HG02759 (cell line): ENCODE measurements around the gene ANK3.

Source experiments
- ATAC-seq: cut with Tn5 transposase; IDR thresholded peaks from one replicate; pipeline ENCODE4 v1.9.1; 2021; ENCODE audit warnings: mild to moderate bottlenecking, moderate library complexity; ENCODE audit not compliant: unreplicated experiment

Gene ANK3

DNA sequence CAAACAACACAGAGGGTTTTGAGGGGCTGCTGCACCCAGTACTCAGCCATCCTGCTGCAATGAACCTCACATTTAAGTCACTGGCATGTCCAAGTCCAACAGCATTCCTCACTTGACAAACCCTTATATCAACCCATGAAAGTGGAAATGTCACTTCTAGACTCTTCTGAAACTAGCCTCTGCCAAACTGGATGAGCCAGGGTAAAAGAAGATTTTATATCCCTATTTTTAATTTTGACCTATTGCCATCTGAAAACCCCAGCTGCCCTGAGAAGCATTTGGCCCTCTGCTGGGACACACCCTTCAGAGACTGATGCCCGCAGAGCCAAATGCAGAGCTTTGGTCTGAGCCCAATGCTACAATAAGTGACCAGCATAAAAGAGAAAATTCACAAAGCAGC is 201.1 kb downstream of the ANK3 start:
- ATAC-seq: no peak

DNA sequence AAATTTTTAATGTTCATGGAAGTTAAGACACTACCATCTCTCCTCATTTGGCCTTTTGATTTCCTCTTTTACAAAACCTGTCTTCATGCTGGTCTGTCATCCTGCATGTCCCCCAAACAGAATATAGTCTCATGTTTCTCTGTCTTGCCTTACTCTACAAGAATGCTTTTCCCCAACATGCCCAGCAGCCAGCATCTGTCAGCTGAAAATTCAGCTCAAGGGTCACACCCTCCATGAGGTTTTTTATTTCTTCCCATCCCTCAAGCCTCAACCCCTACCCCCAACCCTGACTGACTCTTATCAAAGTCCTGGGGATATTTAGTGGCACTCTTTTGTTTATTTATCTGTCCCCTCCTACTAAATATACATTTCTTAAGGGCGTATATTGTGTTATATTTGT is 202.0 kb downstream of the ANK3 start:
- no peak for ATAC-seq

GRCh38 chr10:60186315-60187071 is 203.2 kb downstream of the ANK3 start:
- no peak for ATAC-seq

DNA sequence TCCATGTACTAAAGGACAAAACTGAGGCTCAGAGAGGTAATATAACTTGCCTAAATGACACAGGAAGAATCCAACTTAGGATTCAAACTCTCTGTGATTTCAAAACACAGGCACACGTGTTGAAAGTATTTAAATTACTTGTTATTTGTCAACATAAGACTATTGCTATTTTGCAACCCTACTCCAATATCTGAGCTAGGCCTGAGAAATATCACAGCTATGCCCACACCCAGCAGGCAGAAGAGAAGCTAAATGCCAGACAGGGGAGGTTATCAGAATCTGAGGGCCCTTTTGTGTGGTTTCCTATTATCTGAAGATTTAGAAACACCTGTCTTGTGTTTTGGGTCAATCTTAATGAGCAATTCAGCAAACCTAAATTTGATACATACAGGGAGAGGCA is 204.3 kb downstream of the ANK3 start:
- ATAC-seq: no peak

GRCh38 chr10:60182691-60183090 is 207.0 kb downstream of the ANK3 start:
- no peak for ATAC-seq

- ATAC-seq: no peak
These were observed 212.8 kb downstream of the ANK3 start for GRCh38 chr10:60176925-60177324.

GRCh38 chr10:60175441-60175971 is 214.2 kb downstream of the ANK3 start:
- ATAC-seq: no peak

DNA sequence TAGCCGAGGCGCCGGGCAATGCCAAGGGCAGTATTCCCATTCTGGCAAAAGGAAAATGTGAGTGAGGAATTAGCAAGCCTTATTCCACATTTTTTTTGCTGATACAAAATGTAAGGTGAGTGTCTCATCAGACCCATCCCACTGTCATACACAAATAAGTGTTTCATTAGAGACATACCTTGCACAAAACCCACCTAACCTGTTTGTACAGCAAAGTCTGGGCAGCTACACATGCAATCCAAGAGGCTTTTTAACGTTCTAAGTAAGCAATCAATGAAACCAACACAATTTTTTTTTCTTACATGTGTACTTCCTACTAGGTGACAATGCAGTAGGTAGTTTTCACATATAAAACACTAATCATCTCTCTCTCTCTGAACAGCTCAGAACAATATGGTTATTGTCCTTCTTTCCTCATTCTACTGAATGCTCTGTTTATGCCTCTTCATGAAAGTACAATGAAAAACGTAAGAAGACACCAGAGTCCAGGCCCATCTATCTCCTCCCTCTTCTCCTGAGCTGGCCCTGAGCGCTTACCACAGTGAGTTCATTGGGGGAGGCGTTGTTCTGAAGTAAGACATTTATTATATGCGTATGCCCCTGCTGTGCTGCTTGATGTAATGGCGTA is 217.2 kb downstream of the ANK3 start:
- ATAC-seq: no peak

- no peak for ATAC-seq
These were observed 218.2 kb downstream of the ANK3 start for GRCh38 chr10:60171436-60172013.

GRCh38 chr10:60170250-60170649 is 219.4 kb downstream of the ANK3 start:
- no peak for ATAC-seq

- ATAC-seq: no peak
These were observed 220.6 kb downstream of the ANK3 start for GRCh38 chr10:60169111-60169510.

DNA sequence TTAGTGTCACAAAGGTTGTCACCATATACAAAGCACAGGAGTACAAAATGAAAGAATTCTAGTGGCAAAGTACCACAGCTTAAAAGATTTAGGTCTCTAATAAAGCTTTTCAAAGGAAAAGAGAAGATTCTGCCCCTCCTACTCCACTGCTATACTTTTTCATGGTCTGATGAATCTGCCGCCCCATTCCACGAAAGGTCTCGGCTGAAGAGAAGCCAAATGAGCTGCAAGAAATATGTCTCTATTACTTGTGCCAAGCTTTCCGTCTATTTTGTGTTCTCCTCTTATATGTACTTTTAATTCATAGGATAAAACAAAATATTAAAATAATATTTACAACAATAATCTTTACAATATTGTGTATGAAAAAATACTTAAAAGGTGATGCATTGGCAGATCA is 222.6 kb downstream of the ANK3 start:
- ATAC-seq: no peak

- no peak for ATAC-seq
These were observed 225.9 kb downstream of the ANK3 start for GRCh38 chr10:60163786-60164185.

DNA sequence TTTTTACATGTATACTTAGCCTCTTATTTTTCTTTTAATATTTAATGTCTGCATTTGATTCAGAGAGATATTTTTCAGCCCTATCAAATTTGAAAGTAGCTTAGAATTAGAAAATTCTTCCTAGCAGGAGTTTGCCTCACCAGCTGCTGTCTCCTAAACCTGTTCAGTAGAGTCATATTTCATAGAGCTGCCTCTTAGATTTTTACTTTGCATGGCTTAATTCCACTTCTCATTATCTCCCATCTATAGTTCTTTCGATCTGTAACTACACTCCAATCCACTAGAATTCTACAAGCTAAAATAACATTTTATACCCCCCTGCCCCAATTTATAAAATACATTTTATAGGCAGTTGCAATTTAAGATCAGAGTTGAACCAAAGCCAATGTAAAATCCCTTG is 227.0 kb downstream of the ANK3 start:
- ATAC-seq: no peak

GRCh38 chr10:60155943-60156683 is 233.6 kb downstream of the ANK3 start:
- no peak for ATAC-seq

DNA sequence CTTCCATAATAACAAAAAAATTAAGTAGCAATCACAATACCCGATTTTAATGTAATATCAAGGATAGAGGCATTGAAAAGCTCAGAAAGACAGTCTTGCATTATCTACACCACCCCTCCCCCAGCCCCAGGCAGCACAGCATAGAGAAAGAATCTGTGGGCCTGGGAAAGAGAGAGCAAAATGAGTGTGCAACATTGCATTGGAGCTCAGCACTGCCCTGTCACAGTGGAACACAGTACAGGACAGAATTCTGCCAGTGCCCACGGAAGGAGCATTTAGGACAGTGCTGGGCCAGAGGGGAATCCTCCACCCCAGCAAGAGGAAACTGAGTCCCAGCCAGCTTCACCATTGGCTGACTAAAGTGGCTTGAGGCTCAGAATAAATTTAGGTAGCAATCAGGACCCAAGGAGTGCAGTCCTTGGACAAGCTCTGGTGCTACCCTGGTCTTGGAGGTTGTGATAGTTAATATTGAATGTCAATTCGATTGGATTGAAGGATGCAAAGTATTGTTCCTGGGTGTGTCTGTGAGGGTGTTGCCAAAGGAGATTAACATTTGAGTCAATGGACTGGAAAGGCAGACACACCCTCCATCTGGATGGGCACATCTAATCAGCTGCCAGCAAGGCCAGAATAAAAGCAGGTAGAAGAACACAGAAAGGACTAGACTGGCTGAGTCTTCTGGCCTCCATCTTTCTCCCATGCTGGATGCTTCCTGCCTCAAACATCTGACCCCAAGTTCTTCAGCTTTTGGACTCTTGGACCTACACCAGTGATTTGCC is 234.4 kb downstream of the ANK3 start:
- ATAC-seq: no peak

DNA sequence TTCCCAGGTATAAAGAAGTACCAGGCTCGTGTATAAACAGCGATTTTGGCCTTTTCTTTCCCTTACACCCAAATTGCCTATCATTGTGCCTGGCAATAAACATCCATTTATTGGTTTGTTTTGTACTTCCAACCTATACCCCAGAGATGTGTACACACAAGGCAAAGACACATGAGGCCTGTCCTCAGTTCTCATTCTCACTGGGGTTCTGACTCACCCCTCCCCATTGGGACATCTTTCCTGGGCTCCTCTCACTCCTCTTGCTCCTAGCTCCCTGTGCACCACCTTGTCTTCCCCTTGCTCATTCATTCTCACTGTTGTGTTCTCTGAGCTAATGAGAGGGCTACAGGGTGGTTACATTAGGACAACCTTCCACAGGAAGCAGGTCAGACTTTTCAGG is 240.7 kb downstream of the ANK3 start:
- ATAC-seq: no peak

DNA sequence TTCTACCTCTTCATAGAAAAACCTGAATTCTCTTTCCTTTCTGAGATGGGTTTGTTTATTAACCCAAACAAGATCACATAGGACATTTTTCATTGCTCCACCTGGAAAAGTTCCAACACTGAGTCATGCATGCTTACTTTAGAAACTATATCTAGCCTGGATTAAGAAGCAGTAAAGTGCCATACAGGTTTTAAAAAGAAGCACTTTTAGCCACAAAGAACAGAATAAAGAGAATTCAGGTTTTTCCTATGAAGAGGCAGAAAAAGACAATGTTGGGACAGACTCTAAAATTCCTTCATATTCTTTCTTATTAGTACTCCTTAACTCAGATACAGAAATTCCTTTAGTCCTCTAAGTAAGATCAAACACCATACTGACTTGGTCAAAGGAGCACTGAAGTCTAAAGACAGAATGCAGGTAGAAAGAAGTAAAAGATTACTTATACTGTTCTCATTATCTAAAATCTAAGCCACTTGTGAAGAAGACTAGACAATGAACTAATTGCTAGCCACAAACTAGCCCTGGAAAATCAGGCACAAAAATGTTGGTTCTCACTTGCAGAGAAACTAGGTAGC is 241.3 kb downstream of the ANK3 start:
- ATAC-seq: no peak

- ATAC-seq: no peak
These were observed 242.0 kb downstream of the ANK3 start for GRCh38 chr10:60147576-60148265.

DNA sequence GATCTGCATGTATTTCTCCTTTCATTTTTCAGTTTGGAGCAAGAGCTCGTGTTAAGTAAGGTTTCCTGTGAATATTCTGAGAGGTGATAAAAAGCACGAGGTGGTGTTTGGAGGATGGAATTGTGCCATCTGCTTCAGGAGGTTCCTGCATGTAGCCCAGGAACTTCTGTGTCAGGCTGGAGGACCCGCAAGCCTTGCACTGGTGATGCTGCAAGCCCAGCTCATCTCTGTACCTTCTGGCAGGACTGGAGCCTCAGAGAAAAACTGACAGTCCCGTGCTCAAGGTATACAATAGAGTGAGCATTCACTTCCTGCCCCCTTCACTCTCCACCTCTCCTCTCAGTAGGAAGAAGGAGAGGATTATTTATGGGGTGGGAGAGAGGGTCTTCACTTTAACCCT is 242.7 kb downstream of the ANK3 start:
- no peak for ATAC-seq
